Activated T-helper 17 cell treated with anti-CD3 and anti-CD28 coated beads, Interleukin-2, amount 50 U/mL, for 72 hours (primary cell): ENCODE measurements around the gene DCTN3. TPM values are rescaled to one million over a fixed set of nuclear protein-coding genes. Genes with fewer than 3 reads are reported as not detected.
A peak's percentile ranks its signal among the peaks of the same experiment; 100 is the strongest.

Experiments used
- ATAC-seq: fragments of 150-1000 bp; cut with Tn5 transposase; replicated peaks from 2 replicates; pipeline ENCODE4 v1.10.0; 2021; ENCODE audit warnings: mild to moderate bottlenecking, moderate library complexity
- H3K27ac Mint-ChIP-seq: one replicate; pipeline ENCODE4 v1.8.0; 2022; ENCODE audit warnings: mixed read lengths
- H3K27me3 Mint-ChIP-seq: one replicate; pipeline ENCODE4 v1.8.0; 2022; ENCODE audit warnings: mixed read lengths
- H3K36me3 Mint-ChIP-seq: one replicate; pipeline ENCODE4 v1.8.0; 2022; ENCODE audit warnings: low read depth, mild to moderate bottlenecking, mixed read lengths
- H3K4me1 Mint-ChIP-seq: one replicate; pipeline ENCODE4 v1.8.0; 2022; ENCODE audit warnings: mixed read lengths
- H3K4me3 Mint-ChIP-seq: one replicate; pipeline ENCODE4 v1.8.0; 2022; ENCODE audit warnings: mild to moderate bottlenecking, mixed read lengths
- H3K9me3 Mint-ChIP-seq: one replicate; pipeline ENCODE4 v1.8.0; 2022; ENCODE audit warnings: mixed read lengths
- total RNA-seq, 2 donors: library from RNA; stranded (reverse); gene quantifications; one replicate each; pipeline ENCODE4 v1.2.3, GENCODE V29; 2022

The DCTN3 gene
- total RNA-seq, 2 donors from 2014 or later: 78.4 to 96.4 TPM

GRCh38 chr9:34615132-34615531 lies 5.2 kb downstream of the DCTN3 start:
- no peak for ATAC-seq
- Mint-ChIP-seq H3K36me3 (peaks cover 26% of the 10 kb centered on the region), H3K4me1 (peaks cover 12% of the 10 kb centered on the region), H3K27me3 (no peaks in the 10 kb centered on the region), H3K27ac (no peak overlapping the region), H3K9me3 (no peaks in the 10 kb centered on the region), H3K4me3 (no peak overlapping the region)

- Mint-ChIP-seq H3K27ac (peak overlapping the region; percentile 95), H3K9me3 (no peaks in the 10 kb centered on the region), H3K4me3 (peak overlapping the region; percentile 93), H3K27me3 (no peaks in the 10 kb centered on the region), H3K36me3 (peaks cover 26% of the 10 kb centered on the region), H3K4me1 (no peaks in the 10 kb centered on the region)
- peak; percentile 57 for ATAC-seq
These were observed 7.4 kb downstream of the DCTN3 start for GRCh38 chr9:34612788-34613390.

- no peaks in the 10 kb centered on the region for H3K27me3 Mint-ChIP-seq
- peak; percentile 98 for ATAC-seq
- peak within 1 kb of the TSS; percentile 95 for H3K27ac Mint-ChIP-seq
- peak within 1 kb of the TSS; percentile 93 for H3K4me3 Mint-ChIP-seq
- no peaks in the 10 kb centered on the region for H3K4me1 Mint-ChIP-seq
- peaks cover 26% of the 10 kb centered on the region for H3K36me3 Mint-ChIP-seq
- no peaks in the 10 kb centered on the region for H3K9me3 Mint-ChIP-seq
These were observed 8.2 kb downstream of the DCTN3 start, which contains the start of gene RPP25L for GRCh38 chr9:34611811-34612787. Gene RPP25L (minus strand): TSS chr9:34612097. CDS start chr9:34611296, 801 bp downstream.

- Mint-ChIP-seq H3K27ac (peak overlapping the region; percentile 95), H3K4me3 (peak overlapping the region; percentile 93), H3K4me1 (no peaks in the 10 kb centered on the region), H3K9me3 (no peaks in the 10 kb centered on the region), H3K36me3 (peaks cover 21% of the 10 kb centered on the region), H3K27me3 (no peaks in the 10 kb centered on the region)
- ATAC-seq: peak; percentile 11
These were observed 9.0 kb downstream of the DCTN3 start for GRCh38 chr9:34611251-34611810.

- Mint-ChIP-seq H3K9me3 (no peaks in the 10 kb centered on the region), H3K4me3 (peak overlapping the region; percentile 93), H3K27me3 (no peaks in the 10 kb centered on the region), H3K27ac (no peak overlapping the region), H3K36me3 (peaks cover 14% of the 10 kb centered on the region), H3K4me1 (no peaks in the 10 kb centered on the region)
- no peak for ATAC-seq
These were observed 9.7 kb downstream of the DCTN3 start for GRCh38 chr9:34610434-34611206.

GRCh38 chr9:34607331-34607730 lies 13.0 kb downstream of the DCTN3 start:
- H3K27ac Mint-ChIP-seq: no peak overlapping the region
- peaks cover 5% of the 10 kb centered on the region for H3K36me3 Mint-ChIP-seq
- H3K9me3 Mint-ChIP-seq: no peaks in the 10 kb centered on the region
- no peak overlapping the region for H3K4me3 Mint-ChIP-seq
- peaks cover 3% of the 10 kb centered on the region for H3K27me3 Mint-ChIP-seq
- H3K4me1 Mint-ChIP-seq: no peaks in the 10 kb centered on the region
- no peak for ATAC-seq

GRCh38 chr9:34606905-34607304 lies 13.4 kb downstream of the DCTN3 start:
- ATAC-seq: no peak
- H3K36me3 Mint-ChIP-seq: peaks cover 5% of the 10 kb centered on the region
- no peak overlapping the region for H3K27ac Mint-ChIP-seq
- no peaks in the 10 kb centered on the region for H3K4me1 Mint-ChIP-seq
- H3K9me3 Mint-ChIP-seq: no peaks in the 10 kb centered on the region
- no peak overlapping the region for H3K4me3 Mint-ChIP-seq
- H3K27me3 Mint-ChIP-seq: peaks cover 3% of the 10 kb centered on the region

GRCh38 chr9:34606190-34606589 lies 14.1 kb downstream of the DCTN3 start:
- no peaks in the 10 kb centered on the region for H3K4me1 Mint-ChIP-seq
- H3K9me3 Mint-ChIP-seq: no peaks in the 10 kb centered on the region
- no peak overlapping the region for H3K27ac Mint-ChIP-seq
- H3K4me3 Mint-ChIP-seq: no peak overlapping the region
- peaks cover under 1% of the 10 kb centered on the region for H3K36me3 Mint-ChIP-seq
- peaks cover 3% of the 10 kb centered on the region for H3K27me3 Mint-ChIP-seq
- no peak for ATAC-seq

- H3K9me3 Mint-ChIP-seq: no peaks in the 10 kb centered on the region
- peak; percentile 92 for ATAC-seq
- peaks cover 3% of the 10 kb centered on the region for H3K27me3 Mint-ChIP-seq
- H3K36me3 Mint-ChIP-seq: no peaks in the 10 kb centered on the region
- H3K4me1 Mint-ChIP-seq: no peaks in the 10 kb centered on the region
- H3K4me3 Mint-ChIP-seq: no peak overlapping the region
- no peak overlapping the region for H3K27ac Mint-ChIP-seq
These were observed 16.6 kb downstream of the DCTN3 start for GRCh38 chr9:34603610-34604231.

GRCh38 chr9:34601937-34602573 lies 18.2 kb downstream of the DCTN3 start:
- Mint-ChIP-seq H3K27me3 (peaks cover 3% of the 10 kb centered on the region), H3K4me1 (no peaks in the 10 kb centered on the region), H3K36me3 (no peaks in the 10 kb centered on the region), H3K9me3 (no peaks in the 10 kb centered on the region), H3K4me3 (no peak overlapping the region), H3K27ac (peak overlapping the region; percentile 7)
- ATAC-seq: no peak

GRCh38 chr9:34600908-34601307 lies 19.4 kb downstream of the DCTN3 start:
- peaks cover 8% of the 10 kb centered on the region for H3K27me3 Mint-ChIP-seq
- H3K36me3 Mint-ChIP-seq: no peaks in the 10 kb centered on the region
- no peaks in the 10 kb centered on the region for H3K9me3 Mint-ChIP-seq
- no peaks in the 10 kb centered on the region for H3K4me1 Mint-ChIP-seq
- no peak for ATAC-seq
- H3K4me3 Mint-ChIP-seq: no peak overlapping the region
- H3K27ac Mint-ChIP-seq: no peak overlapping the region

GRCh38 chr9:34599546-34599945 lies 20.7 kb downstream of the DCTN3 start:
- no peak for ATAC-seq
- no peak overlapping the region for H3K4me3 Mint-ChIP-seq
- H3K9me3 Mint-ChIP-seq: no peaks in the 10 kb centered on the region
- no peaks in the 10 kb centered on the region for H3K36me3 Mint-ChIP-seq
- H3K27ac Mint-ChIP-seq: no peak overlapping the region
- peaks cover 8% of the 10 kb centered on the region for H3K27me3 Mint-ChIP-seq
- no peaks in the 10 kb centered on the region for H3K4me1 Mint-ChIP-seq

GRCh38 chr9:34594177-34594576 lies 26.1 kb downstream of the DCTN3 start:
- H3K9me3 Mint-ChIP-seq: no peaks in the 10 kb centered on the region
- no peak overlapping the region for H3K27ac Mint-ChIP-seq
- H3K36me3 Mint-ChIP-seq: peaks cover 7% of the 10 kb centered on the region
- ATAC-seq: no peak
- peaks cover 29% of the 10 kb centered on the region for H3K27me3 Mint-ChIP-seq
- peaks cover 6% of the 10 kb centered on the region for H3K4me1 Mint-ChIP-seq
- H3K4me3 Mint-ChIP-seq: no peak overlapping the region
